ENCODE results near the gene FNDC3B.

Gene FNDC3B

DNA sequence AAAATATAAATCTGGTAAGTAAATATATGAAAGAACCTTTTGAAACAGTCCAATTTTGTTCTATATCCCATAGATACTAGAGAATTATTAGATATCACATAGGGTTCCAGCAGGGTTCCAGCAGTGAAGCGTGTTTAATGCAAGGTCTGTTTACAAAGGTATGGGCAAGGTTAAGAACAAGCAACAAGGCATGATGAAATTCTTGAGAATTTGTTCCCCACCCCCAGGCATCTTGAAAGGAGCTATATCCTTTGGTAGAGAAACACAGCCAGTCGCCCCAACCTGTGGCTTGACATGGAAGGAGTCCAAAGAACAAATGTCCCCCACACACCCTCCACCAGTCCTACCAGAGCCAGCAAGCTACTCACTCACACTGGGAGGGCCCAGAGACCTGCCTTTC is 18.6 kb upstream of the FNDC3B start:
- H3K4me3 ChIP-seq (replicated peaks; ENCODE audit: low read depth, low read length): no peak overlapping the region
- DNase-seq (ENCODE audit: low read depth): no peak
- TF ChIP-seq, protein P1, sequence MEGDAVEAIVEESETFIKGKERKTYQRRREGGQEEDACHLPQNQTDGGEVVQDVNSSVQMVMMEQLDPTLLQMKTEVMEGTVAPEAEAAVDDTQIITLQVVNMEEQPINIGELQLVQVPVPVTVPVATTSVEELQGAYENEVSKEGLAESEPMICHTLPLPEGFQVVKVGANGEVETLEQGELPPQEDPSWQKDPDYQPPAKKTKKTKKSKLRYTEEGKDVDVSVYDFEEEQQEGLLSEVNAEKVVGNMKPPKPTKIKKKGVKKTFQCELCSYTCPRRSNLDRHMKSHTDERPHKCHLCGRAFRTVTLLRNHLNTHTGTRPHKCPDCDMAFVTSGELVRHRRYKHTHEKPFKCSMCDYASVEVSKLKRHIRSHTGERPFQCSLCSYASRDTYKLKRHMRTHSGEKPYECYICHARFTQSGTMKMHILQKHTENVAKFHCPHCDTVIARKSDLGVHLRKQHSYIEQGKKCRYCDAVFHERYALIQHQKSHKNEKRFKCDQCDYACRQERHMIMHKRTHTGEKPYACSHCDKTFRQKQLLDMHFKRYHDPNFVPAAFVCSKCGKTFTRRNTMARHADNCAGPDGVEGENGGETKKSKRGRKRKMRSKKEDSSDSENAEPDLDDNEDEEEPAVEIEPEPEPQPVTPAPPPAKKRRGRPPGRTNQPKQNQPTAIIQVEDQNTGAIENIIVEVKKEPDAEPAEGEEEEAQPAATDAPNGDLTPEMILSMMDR (IDR thresholded peaks at IDR 0.05; ENCODE audit: low read length, missing control alignments): no peak

DNA sequence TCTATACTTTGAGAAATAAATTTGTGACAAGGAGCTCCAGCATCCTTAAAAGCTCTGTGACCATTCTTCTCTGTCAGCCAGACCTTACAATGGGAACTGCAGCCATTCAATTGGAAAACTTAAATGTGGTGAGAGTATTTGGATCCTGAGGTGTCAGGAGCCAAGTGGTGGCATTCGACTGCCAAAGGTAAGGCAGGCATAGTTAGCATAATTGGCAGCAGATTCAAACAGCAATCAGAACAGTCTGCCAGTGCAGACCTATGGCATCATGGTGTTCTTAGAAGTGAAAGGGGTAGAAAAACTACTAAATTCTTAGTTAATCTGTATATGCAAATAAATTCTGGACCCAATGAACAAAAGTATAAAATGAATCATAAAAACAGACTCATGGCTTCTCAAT is 18.2 kb upstream of the FNDC3B start:
- TF ChIP-seq, protein P1 (IDR thresholded peaks at IDR 0.05; ENCODE audit: low read length, missing control alignments): no peak
- DNase-seq (ENCODE audit: low read depth): no peak
- no peak overlapping the region for H3K4me3 ChIP-seq (replicated peaks; ENCODE audit: low read depth, low read length)

GRCh38 chr3:172021859-172022258 is 17.5 kb upstream of the FNDC3B start:
- no peak overlapping the region for H3K4me3 ChIP-seq (replicated peaks; ENCODE audit: low read depth, low read length)

DNA sequence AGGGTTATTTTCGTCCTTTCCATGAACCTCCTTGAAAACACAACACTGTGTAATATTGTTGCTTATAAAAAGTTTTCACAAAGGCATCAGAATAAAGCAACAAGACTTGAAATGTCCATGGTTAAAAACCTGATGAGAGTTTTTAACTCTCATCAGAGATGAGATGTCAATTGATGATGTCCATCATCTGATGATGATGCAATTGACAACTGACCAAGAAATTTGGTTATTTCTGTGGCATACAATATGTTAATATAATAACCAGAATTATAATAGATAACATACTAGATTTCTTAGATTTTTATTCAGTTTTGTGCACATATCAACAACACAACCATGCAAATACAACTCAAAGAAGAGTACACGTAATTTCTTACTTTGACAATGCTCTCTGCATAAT is 15.5 kb upstream of the FNDC3B start:
- TF ChIP-seq, protein P1 (IDR thresholded peaks at IDR 0.05; ENCODE audit: low read length, missing control alignments): no peak
- DNase-seq (ENCODE audit: low read depth): no peak
- no peak overlapping the region for H3K4me3 ChIP-seq (replicated peaks; ENCODE audit: low read depth, low read length)

More at GRCh38 chr3:172021859-172022258, 17.5 kb upstream of the FNDC3B start:
- no peak for DNase-seq (ENCODE audit: low read depth)
- TF ChIP-seq, protein P1 (IDR thresholded peaks at IDR 0.05; ENCODE audit: low read length, missing control alignments): no peak

GRCh38 chr3:172024679-172025078 is 14.7 kb upstream of the FNDC3B start:
- TF ChIP-seq, protein P1 (IDR thresholded peaks at IDR 0.05; ENCODE audit: low read length, missing control alignments): no peak

GRCh38 chr3:172029425-172030098 is 9.8 kb upstream of the FNDC3B start:
- TF ChIP-seq, protein P1 (IDR thresholded peaks at IDR 0.05; ENCODE audit: low read length, missing control alignments): no peak
- H3K4me3 ChIP-seq (replicated peaks; ENCODE audit: low read depth, low read length): no peak overlapping the region
- no peak for DNase-seq (ENCODE audit: low read depth)

More at GRCh38 chr3:172024679-172025078, 14.7 kb upstream of the FNDC3B start:
- no peak overlapping the region for H3K4me3 ChIP-seq (replicated peaks; ENCODE audit: low read depth, low read length)
- DNase-seq (ENCODE audit: low read depth): no peak

GRCh38 chr3:172030181-172030580 is 9.2 kb upstream of the FNDC3B start:
- no peak for DNase-seq (ENCODE audit: low read depth)
- TF ChIP-seq, protein P1 (IDR thresholded peaks at IDR 0.05; ENCODE audit: low read length, missing control alignments): no peak

More at GRCh38 chr3:172030181-172030580, 9.2 kb upstream of the FNDC3B start:
- no peak overlapping the region for H3K4me3 ChIP-seq (replicated peaks; ENCODE audit: low read depth, low read length)
